CD4-positive, alpha-beta T cell treated with Interleukin-12 subunit alpha and Interleukin-12 subunit beta, for 1 hour (primary cell): Measurements from ENCODE around the gene ODAD4.
A peak's percentile ranks its signal among the peaks of the same experiment; 100 is the strongest.

Experiments
- DNase-seq: peaks from one replicate; pipeline ENCODE4 v3.0.0-alpha.2; 2020

Gene ODAD4

GRCh38 chr17:41942626-41943373 is 12.4 kb downstream of the ODAD4 start:
- no peak for DNase-seq

GRCh38 chr17:41943492-41943891 is 13.1 kb downstream of the ODAD4 start:
- no peak for DNase-seq

GRCh38 chr17:41944943-41945342 is 14.5 kb downstream of the ODAD4 start:
- DNase-seq, result no peak

DNA sequence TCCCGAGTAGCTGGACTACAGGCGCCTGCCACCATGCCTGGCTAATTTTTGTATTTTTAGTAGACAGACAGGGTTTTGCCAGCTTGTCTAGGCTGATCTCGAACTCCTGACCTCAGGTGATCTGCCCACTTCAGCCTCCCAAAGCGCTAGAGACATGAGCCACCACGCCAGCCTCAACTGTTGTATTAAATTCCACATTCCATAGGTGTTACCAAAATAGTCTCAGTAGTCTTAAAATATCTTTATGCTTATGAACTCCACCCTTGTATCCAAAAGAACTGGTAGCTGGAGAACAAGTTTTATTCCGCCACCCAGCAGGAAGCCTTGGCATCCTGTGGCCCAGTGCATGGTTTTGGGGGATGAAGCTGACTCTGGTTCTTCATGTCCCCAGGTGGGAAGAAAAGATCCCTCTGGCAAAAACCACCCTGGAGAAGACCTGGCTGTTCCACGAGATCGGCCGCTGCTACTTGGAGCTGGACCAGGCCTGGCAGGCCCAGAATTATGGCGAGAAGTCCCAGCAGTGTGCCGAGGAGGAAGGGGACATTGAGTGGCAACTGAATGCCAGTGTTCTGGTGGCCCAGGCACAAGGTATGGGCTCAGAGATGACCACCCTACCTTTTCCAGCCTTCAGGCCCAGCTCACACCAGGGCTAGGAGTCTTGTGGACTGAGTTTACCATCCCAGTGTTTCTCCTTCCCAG is 18.5 kb downstream of the ODAD4 start:
- no peak for DNase-seq

DNA sequence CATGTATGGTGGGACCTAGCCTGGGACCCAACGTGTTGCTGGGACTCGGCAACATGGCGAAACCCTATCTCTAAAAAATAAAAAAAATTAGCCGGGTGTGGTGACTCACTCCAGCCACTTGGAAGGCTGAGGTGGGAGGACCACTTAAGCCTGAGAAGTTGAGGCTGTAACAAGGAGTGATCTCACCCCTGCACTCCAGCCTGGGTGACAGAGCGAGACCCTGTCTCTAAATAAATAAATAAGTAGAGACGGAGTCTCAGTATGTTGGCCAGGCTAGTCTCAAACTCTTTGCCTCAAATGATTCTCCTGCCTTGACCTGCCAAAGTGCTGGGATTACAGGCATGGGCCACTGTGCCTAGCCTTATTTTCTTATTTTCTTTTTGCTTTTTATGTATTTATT is 26.1 kb downstream of the ODAD4 start:
- no peak for DNase-seq

DNA sequence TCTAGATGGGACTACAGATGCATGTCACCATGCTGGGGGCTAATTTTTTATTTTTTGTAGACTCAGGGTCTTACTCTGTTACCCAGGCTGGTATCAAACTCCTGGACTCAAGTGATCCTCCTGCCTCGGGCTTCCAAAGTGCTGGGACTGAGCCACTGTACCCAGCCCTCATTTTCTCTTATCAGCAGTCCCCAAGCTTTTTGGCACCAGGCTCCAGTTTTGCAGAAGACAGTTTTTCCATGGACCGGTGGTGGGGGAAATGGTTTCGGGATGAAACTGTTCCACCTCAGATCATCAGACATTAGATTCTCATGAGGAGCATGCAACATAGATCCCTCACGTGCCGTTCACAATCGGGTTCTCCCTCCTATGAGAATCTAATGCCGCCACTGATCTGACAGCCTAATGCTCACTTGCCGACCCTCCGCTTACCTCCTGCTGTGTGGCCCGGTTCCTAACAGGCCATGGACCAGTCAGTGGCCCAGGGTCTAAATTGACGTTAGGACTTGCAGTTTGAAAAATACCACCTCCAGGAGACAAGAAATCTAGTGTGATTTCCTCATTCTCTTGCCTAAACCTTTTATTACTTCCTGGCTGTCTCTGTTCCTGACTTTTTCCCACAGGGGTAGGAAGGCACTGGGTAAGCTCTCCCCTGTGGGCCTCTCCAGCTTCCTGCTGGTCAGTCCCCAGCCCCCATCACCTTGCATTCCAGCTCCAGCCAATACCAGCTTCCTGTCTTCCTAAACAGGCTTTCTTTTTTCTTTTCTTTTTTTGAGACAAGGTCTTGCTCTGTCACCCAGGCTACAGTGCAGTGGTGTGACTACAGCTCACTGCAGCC is 26.8 kb downstream of the ODAD4 start:
- no peak for DNase-seq

DNA sequence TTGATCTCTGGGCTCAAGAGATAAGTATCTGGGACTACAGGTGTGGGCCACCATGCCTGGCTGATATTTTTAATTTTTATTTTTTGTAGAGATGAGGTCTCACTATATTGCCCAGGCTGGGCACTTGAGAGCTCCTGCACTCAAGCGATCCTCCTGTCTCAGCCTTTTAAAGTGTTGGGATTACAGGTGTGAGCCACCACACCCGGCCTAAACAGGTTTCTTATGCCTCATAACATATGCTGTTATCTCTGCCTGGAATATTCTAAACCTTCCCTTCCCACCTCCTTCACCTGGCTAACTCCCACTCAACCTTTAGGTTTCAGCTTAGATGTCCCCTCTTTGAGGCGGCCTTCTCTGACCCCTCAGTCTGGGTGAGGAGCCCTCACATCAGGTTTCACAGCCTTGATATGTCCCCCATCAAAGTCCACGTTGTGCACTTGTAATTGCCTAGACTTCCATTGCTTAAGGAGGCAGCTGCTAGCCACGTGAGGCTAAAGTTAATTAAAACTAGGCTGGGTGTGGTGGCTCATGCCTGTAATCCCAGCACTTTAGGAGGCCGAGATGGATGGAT is 27.5 kb downstream of the ODAD4 start:
- no peak for DNase-seq

DNA sequence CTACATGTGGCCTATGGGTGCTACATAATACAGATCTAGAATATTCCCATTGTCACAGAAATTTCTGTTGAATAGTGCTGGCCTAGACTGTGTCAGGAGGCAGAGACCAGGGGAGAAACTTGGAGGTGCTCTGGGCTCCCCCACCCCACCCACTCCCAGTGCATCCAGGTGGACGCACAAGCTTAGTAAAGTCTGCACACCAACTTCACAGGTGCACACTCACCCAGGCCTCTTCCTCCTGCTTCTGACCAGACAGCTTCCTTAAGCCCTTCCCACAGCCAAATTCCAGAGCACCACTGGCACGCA is 28.6 kb downstream of the ODAD4 start:
- DNase-seq, result no peak

DNA sequence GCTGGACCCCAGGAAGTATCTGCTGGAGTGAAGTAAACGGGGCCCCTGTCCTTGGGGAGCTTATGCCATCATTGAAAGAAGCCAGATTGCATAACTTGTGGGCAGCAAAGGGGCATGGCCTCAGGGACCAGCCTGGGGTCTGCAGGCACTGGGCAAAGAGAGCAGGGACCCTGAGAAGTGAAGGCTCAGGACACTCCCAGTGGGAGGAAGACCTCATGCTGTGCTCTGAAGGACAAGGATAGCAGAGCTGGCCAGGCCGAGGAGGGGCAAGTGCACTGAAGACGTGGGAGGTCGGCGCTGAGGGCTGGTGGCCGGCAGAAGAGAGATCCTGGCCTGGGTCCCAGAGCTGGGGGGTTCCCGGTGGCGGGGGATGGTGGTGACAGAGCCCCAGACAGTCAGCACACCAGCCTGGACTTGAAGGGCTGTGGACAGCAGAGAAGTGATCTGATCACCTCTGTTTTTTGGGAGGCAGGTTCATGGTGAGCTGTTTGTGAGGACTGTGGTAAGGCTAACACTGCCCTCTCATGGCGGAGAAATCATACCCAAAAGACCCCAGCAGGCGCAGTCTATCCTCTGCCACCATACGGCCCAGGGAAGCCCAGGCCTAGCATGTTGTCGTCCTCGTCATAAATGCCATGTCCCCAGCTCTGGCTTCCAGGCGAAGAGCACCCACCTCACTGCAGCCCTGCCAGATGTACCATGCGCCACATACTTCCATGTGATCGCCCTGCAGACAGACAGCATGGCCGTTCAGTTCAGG is 29.1 kb downstream of the ODAD4 start:
- no peak for DNase-seq

GRCh38 chr17:41962111-41962510 is 31.7 kb downstream of the ODAD4 start:
- no peak for DNase-seq

DNA sequence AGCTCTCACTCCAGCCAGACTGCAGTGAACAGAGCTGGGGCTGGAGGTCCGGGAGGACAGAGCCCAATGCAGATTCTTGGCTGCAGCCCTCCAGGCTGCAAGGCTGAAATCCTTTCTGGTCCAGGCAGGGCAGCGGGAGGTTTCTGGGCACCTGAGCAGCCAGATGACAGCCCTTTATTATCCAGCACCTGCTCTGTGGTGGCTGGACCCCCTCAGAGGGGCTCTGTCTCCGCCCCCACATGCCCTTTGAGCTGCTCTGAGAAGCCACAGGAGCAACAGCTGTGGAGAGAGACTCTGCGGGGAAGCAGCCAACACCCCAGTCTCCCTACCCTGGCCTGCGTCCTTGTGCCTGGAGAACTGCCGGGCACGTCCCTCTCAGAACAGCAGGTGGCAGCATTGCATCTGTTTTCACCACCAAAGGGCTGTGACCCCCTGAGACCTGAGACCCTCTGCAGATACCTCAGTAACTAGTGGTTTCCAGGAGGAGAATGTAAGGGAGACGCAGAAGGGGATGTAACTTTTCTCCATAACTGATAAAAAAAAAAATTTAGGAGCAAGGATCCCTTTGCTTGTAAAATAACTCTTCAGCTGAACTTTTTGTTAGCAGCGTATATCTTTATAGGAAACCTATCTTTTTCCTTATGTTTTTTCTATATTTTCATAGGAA is 32.5 kb downstream of the ODAD4 start:
- peak; percentile 76 for DNase-seq

- DNase-seq, result peak; percentile 78
These were observed 35.5 kb downstream of the ODAD4 start for GRCh38 chr17:41965694-41966462.

DNA sequence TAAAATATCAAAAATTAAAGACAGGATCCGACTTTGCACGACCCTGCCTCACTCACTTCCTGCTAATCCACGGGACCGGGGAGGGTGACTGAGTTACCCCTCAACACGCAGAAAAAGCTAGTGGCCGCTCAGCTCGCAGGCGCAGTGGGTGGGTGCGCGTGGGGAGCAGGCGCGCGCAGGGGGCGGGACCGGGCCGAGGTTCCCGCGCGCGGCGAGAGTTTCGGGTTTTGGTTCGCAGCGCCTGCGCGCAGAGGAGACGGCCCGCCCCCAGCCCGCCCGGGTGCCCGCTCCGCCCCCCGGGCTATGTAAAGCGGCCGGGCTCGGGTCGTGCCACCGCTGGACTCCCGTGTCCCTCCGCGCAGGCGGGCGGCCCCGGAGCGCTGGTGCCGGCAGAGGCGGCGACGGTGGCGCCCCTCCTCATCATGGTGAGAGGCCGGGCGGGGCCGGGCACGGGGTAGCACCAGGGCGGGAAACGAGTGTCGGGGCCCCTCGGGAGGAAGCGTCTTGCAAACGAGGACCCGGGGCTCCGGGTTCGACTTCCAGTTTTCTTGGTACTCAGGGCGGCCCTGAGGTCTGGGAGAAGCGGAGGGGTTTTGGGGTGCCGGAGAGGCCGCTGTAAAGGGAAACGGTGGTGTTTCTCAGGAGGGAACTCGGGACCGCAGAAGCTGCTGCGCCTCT is 36.2 kb downstream of the ODAD4 start, which contains the start of gene CNP:
Gene CNP (plus strand): TSS at position 333 of the 678 bp plus-strand sequence. CDS start 90 bp downstream, at position 423.
- DNase-seq, result peak; percentile 93

- DNase-seq, result peak; percentile 41
These were observed 36.9 kb downstream of the ODAD4 start for GRCh38 chr17:41967141-41967920.

GRCh38 chr17:41967921-41968578 is 37.6 kb downstream of the ODAD4 start:
- no peak for DNase-seq

DNA sequence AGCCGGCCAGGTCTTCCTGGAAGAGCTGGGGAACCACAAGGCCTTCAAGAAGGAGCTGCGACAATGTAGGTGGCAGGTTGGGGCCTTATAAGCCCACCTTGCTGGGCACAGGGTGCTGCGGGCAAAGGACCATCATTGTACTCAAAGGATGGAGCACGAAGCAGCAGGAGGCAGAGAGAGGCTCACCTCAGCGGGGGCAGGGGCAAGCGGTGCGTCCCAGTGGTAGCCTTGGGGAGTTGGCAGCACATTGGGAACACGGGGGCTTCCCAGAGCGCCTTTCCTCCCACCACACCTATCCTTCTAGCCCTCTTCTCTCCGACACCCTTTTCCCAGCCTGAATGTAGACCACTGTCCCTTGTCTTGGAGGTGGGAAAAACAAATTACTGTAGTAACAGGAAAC is 38.3 kb downstream of the ODAD4 start:
- DNase-seq, result no peak

GRCh38 chr17:41970901-41971331 is 40.5 kb downstream of the ODAD4 start:
- no peak for DNase-seq

GRCh38 chr17:41971721-41972523 is 41.5 kb downstream of the ODAD4 start:
- DNase-seq, result no peak
